Keratinocyte (primary cell): ENCODE results near the gene DPH7. TPM values are rescaled to one million over a fixed set of nuclear protein-coding genes. Genes with fewer than 3 reads are reported as not detected.
"Not testable (repeated sequence)": the region's sequence is repeated elsewhere in the genome, so short reads cannot be mapped to it uniquely, and the experiment has no call there.

Experiments
- DNase-seq: peaks from one replicate; pipeline ENCODE4 v3.0.0-alpha.2; 2011; ENCODE audit warnings: low read depth, missing footprints, low spot score
- FAIRE-seq: peaks from 2 replicates; lab custom pipeline; 2011; peaks lifted over from hg19 to GRCh38; lab: Jason Lieb, UNC
- H2AFZ ChIP-seq: 2 replicates; pipeline ENCODE4 v1.6.0; 2012; ENCODE audit warnings: low read length, control low read depth, inconsistent platforms; ENCODE audit not compliant: control insufficient read depth
- H3K27ac ChIP-seq: 2 replicates; pipeline ENCODE4 v1.5.1; 2011; ENCODE audit warnings: low read length; ENCODE audit not compliant: control insufficient read depth, insufficient read depth
- H3K27me3 ChIP-seq: 3 replicates; pipeline ENCODE4 v1.6.0; 2011; ENCODE audit warnings: low read length; ENCODE audit not compliant: control insufficient read depth, insufficient read depth; ENCODE audit errors: extremely low read depth
- H3K36me3 ChIP-seq, 2 experiments: 2 replicates in 1 of 2; 3 replicates in 1 of 2; pipeline ENCODE4 v1.5.1; 2011; ENCODE audit warnings: low read length in 2 of 2, mild to moderate bottlenecking in 1 of 2; ENCODE audit not compliant: control insufficient read depth in 2 of 2, insufficient read depth in 2 of 2; ENCODE audit errors: extremely low read depth in 1 of 2
- H3K4me1 ChIP-seq: 3 replicates; pipeline ENCODE4 v1.5.1; 2011; ENCODE audit warnings: low read length; ENCODE audit not compliant: control insufficient read depth, insufficient read depth; ENCODE audit errors: extremely low read depth
- H3K4me2 ChIP-seq: 3 replicates; pipeline ENCODE4 v1.6.0; 2011; ENCODE audit warnings: low read depth, low read length; ENCODE audit not compliant: control insufficient read depth, insufficient read depth; ENCODE audit errors: extremely low read depth
- H3K4me3 ChIP-seq, 3 experiments: fragments of 200-600 bp in 1 of 3; sonication (generic) in 1 of 3; 2 replicates in 2 of 3; 3 replicates in 1 of 3; pipeline ENCODE4 v1.5.1; 2011 to 2016; ENCODE audit warnings: low read length in 3 of 3, mild to moderate bottlenecking in 3 of 3, control low read depth in 2 of 3, inconsistent platforms in 1 of 3, low read depth in 1 of 3, mixed read lengths in 1 of 3, mixed run types in 1 of 3, moderate library complexity in 1 of 3; ENCODE audit not compliant: control insufficient read depth in 2 of 3, insufficient read depth in 2 of 3; ENCODE audit errors: extremely low read depth in 1 of 3
- H3K79me2 ChIP-seq: 2 replicates; pipeline ENCODE4 v1.6.0; 2012; ENCODE audit warnings: low read length; ENCODE audit not compliant: control insufficient read depth, insufficient read depth
- H3K9ac ChIP-seq: 3 replicates; pipeline ENCODE4 v1.6.0; 2011; ENCODE audit warnings: low read length; ENCODE audit not compliant: control insufficient read depth, insufficient read depth; ENCODE audit errors: extremely low read depth
- H3K9me1 ChIP-seq: 3 replicates; pipeline ENCODE4 v1.6.0; 2011; ENCODE audit warnings: low read length; ENCODE audit not compliant: control insufficient read depth, insufficient read depth; ENCODE audit errors: extremely low read depth
- H3K9me3 ChIP-seq: 2 replicates; pipeline ENCODE4 v1.5.1; 2012; ENCODE audit warnings: low read depth, low read length; ENCODE audit not compliant: control insufficient read depth
- H4K20me1 ChIP-seq: 3 replicates; pipeline ENCODE4 v1.6.0; 2011; ENCODE audit warnings: low read length; ENCODE audit not compliant: control insufficient read depth, insufficient read depth; ENCODE audit errors: extremely low read depth
- CTCF ChIP-seq, 3 experiments: IDR thresholded peaks in 1 of 3; conservative IDR thresholded peaks in 1 of 3; optimal IDR thresholded peaks in 1 of 3; 2 replicates in 2 of 3; 3 replicates in 1 of 3; pipeline versions ENCODE3 to v1.5.1; 2011; ENCODE audit warnings: low read length in 3 of 3, mild to moderate bottlenecking in 3 of 3, moderate library complexity in 2 of 3, control low read depth in 1 of 3, inconsistent platforms in 1 of 3; ENCODE audit not compliant: insufficient read depth in 2 of 3; ENCODE audit errors: extremely low read depth in 1 of 3
- EZH2 ChIP-seq: IDR thresholded peaks from one replicate; pipeline ENCODE4 v1.6.1; 2012; ENCODE audit warnings: inconsistent platforms, mild to moderate bottlenecking, low read length, moderate library complexity
- dilution Hi-C: fragments of 300-500 bp; cut with MboI; formaldehyde crosslinking; loops from one replicate; pipeline ENCODE4 v1.7.0; 2020; ENCODE audit warnings: low sequenced_read_pairs; ENCODE audit not compliant: extremely low pct_ligation_motif_present
- polyA plus RNA-seq, 5 experiments: library from polyadenylated mRNA; depleted of rRNA in 3 of 5; stranded (reverse) in 3 of 5; stranded (forward) in 1 of 5; unstranded in 1 of 5; fragments of >200 nt; gene quantifications; 1 replicate in 1 of 5; 2 replicates in 3 of 5; 3 replicates in 1 of 5; pipeline versions ENCODE4 v1.2.1 to v1.2.3, GENCODE V29; 2011 to 2012; ENCODE audit warnings: missing spikeins in 2 of 5, low read depth in 1 of 5, low replicate concordance in 1 of 5

The DPH7 gene
- polyA plus RNA-seq, 1 donor (not counting 4 experiments of a cell fraction or from before 2014, with no cell fraction given): 25.3 TPM

GRCh38 chr9:137511758-137512463, 66.8 kb downstream of the DPH7 start:
- dilution Hi-C loops: no loop called here
- Histone ChIP-seq H3K4me1 (no peaks in the 10 kb centered on the region), H4K20me1 (no peaks in the 10 kb centered on the region), H3K9me1 (peaks cover 2% of the 10 kb centered on the region), H3K4me3 (no peak overlapping the region), H3K27ac (no peak overlapping the region), H3K4me2 (no peak overlapping the region), H3K36me3 (no peaks in the 10 kb centered on the region), H3K9me3 (no peaks in the 10 kb centered on the region), H2AFZ (no peak overlapping the region), H3K9ac (no peak overlapping the region), H3K79me2 (no peaks in the 10 kb centered on the region), H3K27me3 (no peaks in the 10 kb centered on the region)
- FAIRE-seq (no peak), DNase-seq (no peak)
- TF ChIP-seq CTCF (optimal IDR thresholded peaks at IDR 0.05 in 1 of 3, IDR thresholded peaks at IDR 0.05 in 1 of 3, conservative IDR thresholded peaks at IDR 0.05 in 1 of 3; ENCODE audit: extremely low read depth in 1 of 3, insufficient read depth in 2 of 3, low read length in 3 of 3) (no peak), EZH2 (no peak)

GRCh38 chr9:137511126-137511525, 67.6 kb downstream of the DPH7 start:
- H3K4me3 ChIP-seq, DNase-seq, H3K79me2 ChIP-seq, H3K4me1 ChIP-seq, H3K36me3 ChIP-seq, H3K4me2 ChIP-seq, dilution Hi-C loops, H3K9ac ChIP-seq, H3K9me3 ChIP-seq, H2AFZ ChIP-seq, H3K27ac ChIP-seq, H3K27me3 ChIP-seq, FAIRE-seq, H3K9me1 ChIP-seq, H4K20me1 ChIP-seq: not testable (repeated sequence)

- FAIRE-seq (no peak), DNase-seq (no peak)
- Histone ChIP-seq H3K79me2 (no peaks in the 10 kb centered on the region), H3K9me3 (no peaks in the 10 kb centered on the region), H3K9ac (no peak overlapping the region), H3K9me1 (peaks cover 2% of the 10 kb centered on the region), H3K36me3 (no peaks in the 10 kb centered on the region), H3K4me1 (no peaks in the 10 kb centered on the region), H3K27ac (no peak overlapping the region), H3K27me3 (no peaks in the 10 kb centered on the region), H3K4me2 (no peak overlapping the region), H3K4me3 (no peak overlapping the region), H4K20me1 (no peaks in the 10 kb centered on the region), H2AFZ (no peak overlapping the region)
- dilution Hi-C loops: no loop called here
- no peak for TF ChIP-seq EZH2
- no peak for TF ChIP-seq CTCF (optimal IDR thresholded peaks at IDR 0.05 in 1 of 3, IDR thresholded peaks at IDR 0.05 in 1 of 3, conservative IDR thresholded peaks at IDR 0.05 in 1 of 3; ENCODE audit: extremely low read depth in 1 of 3, insufficient read depth in 2 of 3, low read length in 3 of 3)
Observed at GRCh38 chr9:137509198-137509597, 69.5 kb downstream of the DPH7 start.
